SK-N-DZ (cell line): ENCODE data around the gene C17orf107. TPM values are rescaled to one million over a fixed set of nuclear protein-coding genes. Genes with fewer than 3 reads are reported as not detected.
"Not testable (repeated sequence)": the region's sequence is repeated elsewhere in the genome, so short reads cannot be mapped to it uniquely, and the experiment has no call there.

Experiments
- DNase-seq: peaks from one replicate; pipeline ENCODE4 v3.0.0-alpha.2; 2015; ENCODE audit warnings: low spot score
- polyA plus RNA-seq, 2 experiments: library from polyadenylated mRNA; depleted of rRNA; stranded (reverse); fragments of >200 nt; gene quantifications; 2 replicates each; pipeline ENCODE4 v1.2.3, GENCODE V29; 2014

Gene C17orf107
- 0.12 and 0.69 TPM in 2 replicates for polyA plus RNA-seq (2014; cell fraction: cytosol; rRNA removed)
- polyA plus RNA-seq (2014; cell fraction: nucleus; rRNA removed): 1.1 and 2.1 TPM in 2 replicates

GRCh38 chr17:4899341-4900230 lies at the start of gene C17orf107:
Gene C17orf107, plus strand, starts transcription at chr17:4899536. Its CDS starts 227 bp downstream, at chr17:4899763.
- DNase-seq: no peak

- DNase-seq: no peak
These were observed 49.1 kb upstream of the C17orf107 start for GRCh38 chr17:4850246-4850645.

- no peak for DNase-seq
These were observed 48.3 kb upstream of the C17orf107 start for GRCh38 chr17:4851084-4851483.

GRCh38 chr17:4852567-4853207 lies 46.6 kb upstream of the C17orf107 start:
- DNase-seq: no peak

- no peak for DNase-seq
These were observed 46.1 kb upstream of the C17orf107 start for GRCh38 chr17:4853208-4853671.

GRCh38 chr17:4854111-4854681 lies 45.1 kb upstream of the C17orf107 start:
- peak; percentile 87 for DNase-seq

GRCh38 chr17:4856271-4856936 lies 42.9 kb upstream of the C17orf107 start:
- DNase-seq: peak; percentile 62

GRCh38 chr17:4856937-4857314 lies 42.4 kb upstream of the C17orf107 start:
- no peak for DNase-seq

- not testable (repeated sequence) for DNase-seq
These were observed 42.0 kb upstream of the C17orf107 start for GRCh38 chr17:4857347-4857746.

- DNase-seq: no peak
These were observed 41.1 kb upstream of the C17orf107 start for GRCh38 chr17:4858068-4858881.

- DNase-seq: no peak
These were observed 40.5 kb upstream of the C17orf107 start for GRCh38 chr17:4858882-4859260.

GRCh38 chr17:4859816-4860625 lies 39.3 kb upstream of the C17orf107 start:
- no peak for DNase-seq

- no peak for DNase-seq
These were observed 38.7 kb upstream of the C17orf107 start for GRCh38 chr17:4860651-4861050.

GRCh38 chr17:4861052-4861451 lies 38.3 kb upstream of the C17orf107 start:
- DNase-seq: no peak

- DNase-seq: no peak
These were observed 36.6 kb upstream of the C17orf107 start for GRCh38 chr17:4862720-4863119.

- no peak for DNase-seq
These were observed 36.0 kb upstream of the C17orf107 start for GRCh38 chr17:4863321-4863720.

GRCh38 chr17:4867535-4867934 lies 31.8 kb upstream of the C17orf107 start:
- not testable (repeated sequence) for DNase-seq

- DNase-seq: not testable (repeated sequence)
These were observed 30.0 kb upstream of the C17orf107 start for GRCh38 chr17:4869058-4869998.

GRCh38 chr17:4870855-4871254 lies 28.5 kb upstream of the C17orf107 start:
- DNase-seq: no peak
